ENCODE data around the gene NFE2. TPM values are rescaled to one million over a fixed set of nuclear protein-coding genes. Genes with fewer than 3 reads are reported as not detected.

Gene NFE2
- total and polyA plus RNA-seq, 4 donors, result 0.28 to 3.3 (median 3.2) TPM; not detected in 1

DNA sequence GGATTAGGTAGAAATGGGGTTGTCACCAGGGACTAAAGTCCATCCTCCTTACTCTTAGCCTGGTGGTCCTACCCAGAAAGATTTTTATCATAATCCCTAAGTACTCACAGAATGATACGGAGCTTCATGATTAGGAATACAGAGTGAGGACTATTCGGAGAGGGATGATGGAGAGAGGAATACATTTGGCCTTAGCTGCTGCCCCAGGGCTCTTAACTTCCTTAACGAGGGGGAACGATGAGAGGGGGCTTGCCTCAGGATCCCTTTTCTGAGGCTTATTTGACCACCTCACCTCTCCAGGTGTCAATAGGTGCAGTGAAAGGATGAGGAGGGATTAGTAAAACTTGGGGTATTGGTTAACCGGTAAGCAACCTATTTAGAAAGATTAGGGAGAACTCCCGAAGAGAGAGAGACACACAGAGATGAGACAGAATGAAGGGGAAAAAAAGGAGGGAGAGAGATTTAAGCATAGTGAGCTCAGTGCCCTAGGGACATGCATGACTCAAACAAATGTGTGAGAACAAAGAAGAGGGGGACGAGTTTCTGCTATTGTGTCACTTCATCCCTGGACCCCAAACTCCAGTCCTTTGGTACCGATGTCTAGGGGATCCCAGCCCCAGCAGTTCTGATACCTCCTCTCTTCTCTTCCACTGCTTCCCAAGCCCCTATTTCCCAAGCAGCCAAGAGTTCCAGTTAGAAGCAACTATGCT, 1.1 kb downstream of the NFE2 start:
- ATAC-seq (ENCODE audit: low FRiP score), result no peak
- Histone ChIP-seq H3K9me3 (ENCODE audit: control insufficient read depth, low read length) (no peaks in the 10 kb centered on the region), H3K27ac (ENCODE audit: low read depth in 1 of 2, low read length in 2 of 2) (no peak overlapping the region), H3K4me1 (ENCODE audit: control insufficient read depth in 1 of 2, insufficient read depth in 2 of 2, low read length in 2 of 2) (no peaks in the 10 kb centered on the region), H3K36me3 (ENCODE audit: control insufficient read depth in 1 of 2, insufficient read depth in 2 of 2, low read length in 1 of 2) (no peaks in the 10 kb centered on the region), H3K4me3 (ENCODE audit: low read length in 2 of 2) (no peak overlapping the region), H3K27me3 (ENCODE audit: control insufficient read depth in 1 of 2, insufficient read depth in 2 of 2, low read length in 1 of 2) (peaks cover 0 to 1% of the 10 kb centered on the region in 2 donors)
- 77 to 79% methylated on average over 8 of the region's 8 CpGs for WGBS, 2 donors
- intact Hi-C loops (cut with DNase I), result loop anchor here in 1 of 2 donors (5.0 kb wide), 1 partner anchor 63 kb away; the partner anchor contains the start of gene GPR84
- no peak for DNase-seq

DNA sequence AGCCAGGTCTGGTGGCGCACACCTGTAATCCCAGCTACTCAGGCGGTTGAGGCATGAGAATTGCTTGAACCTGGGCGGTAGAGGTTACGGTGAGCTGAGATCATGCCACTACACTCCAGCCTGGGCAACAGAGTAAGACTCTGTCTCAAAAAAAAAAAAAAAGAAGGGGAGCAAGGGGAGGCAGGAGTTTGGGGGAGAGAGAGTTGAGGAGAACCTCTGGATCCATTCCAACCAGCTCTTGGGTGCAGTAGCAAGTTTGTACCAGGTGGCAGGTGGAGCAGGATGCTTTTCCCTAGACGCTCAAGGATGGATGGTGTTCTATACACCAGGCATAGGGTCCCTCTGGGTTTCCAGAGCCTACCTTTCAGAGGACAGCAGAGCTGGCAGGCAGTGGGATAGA, 1.9 kb downstream of the NFE2 start:
- WGBS, 2 donors, result 93 to 94% methylated on average over 5 of the region's 5 CpGs
- ATAC-seq (ENCODE audit: low FRiP score) (no peak), DNase-seq (no peak)
- no peaks in the 10 kb centered on the region for H3K36me3 ChIP-seq (ENCODE audit: control insufficient read depth in 1 of 2, insufficient read depth in 2 of 2, low read length in 1 of 2)
- peaks cover 0 to 1% of the 10 kb centered on the region in 2 donors for H3K27me3 ChIP-seq (ENCODE audit: control insufficient read depth in 1 of 2, insufficient read depth in 2 of 2, low read length in 1 of 2)
- intact Hi-C loops (cut with DNase I), result loop anchor here in 1 of 2 donors (5.0 kb wide), 1 partner anchor 63 kb away; the partner anchor contains the start of gene GPR84
- no peak overlapping the region for H3K27ac ChIP-seq (ENCODE audit: low read depth in 1 of 2, low read length in 2 of 2)
- H3K4me3 ChIP-seq (ENCODE audit: low read length in 2 of 2), result no peak overlapping the region
- no peaks in the 10 kb centered on the region for H3K9me3 ChIP-seq (ENCODE audit: control insufficient read depth, low read length)
- H3K4me1 ChIP-seq (ENCODE audit: control insufficient read depth in 1 of 2, insufficient read depth in 2 of 2, low read length in 2 of 2), result no peaks in the 10 kb centered on the region

- 88 to 90% methylated on average over 5 of the region's 5 CpGs for WGBS, 2 donors
- ATAC-seq (ENCODE audit: low FRiP score) (no peak), DNase-seq (no peak)
- no peaks in the 10 kb centered on the region for H3K4me1 ChIP-seq (ENCODE audit: control insufficient read depth in 1 of 2, insufficient read depth in 2 of 2, low read length in 2 of 2)
- no peaks in the 10 kb centered on the region for H3K27me3 ChIP-seq (ENCODE audit: control insufficient read depth in 1 of 2, insufficient read depth in 2 of 2, low read length in 1 of 2)
- intact Hi-C loops (cut with DNase I), result loop anchor here in 1 of 2 donors (5.0 kb wide), 1 partner anchor 66 kb away; the partner anchor contains the start of gene GPR84
- H3K9me3 ChIP-seq (ENCODE audit: control insufficient read depth, low read length), result no peaks in the 10 kb centered on the region
- H3K4me3 ChIP-seq (ENCODE audit: low read length in 2 of 2), result no peak overlapping the region
- no peak overlapping the region for H3K27ac ChIP-seq (ENCODE audit: low read depth in 1 of 2, low read length in 2 of 2)
- no peaks in the 10 kb centered on the region for H3K36me3 ChIP-seq (ENCODE audit: control insufficient read depth in 1 of 2, insufficient read depth in 2 of 2, low read length in 1 of 2)
These were observed 4.3 kb downstream of the NFE2 start for GRCh38 chr12:54296393-54297099.

GRCh38 chr12:54294953-54295566, 5.8 kb downstream of the NFE2 start:
- Histone ChIP-seq H3K27ac (ENCODE audit: low read depth in 1 of 2, low read length in 2 of 2) (no peak overlapping the region), H3K36me3 (ENCODE audit: control insufficient read depth in 1 of 2, insufficient read depth in 2 of 2, low read length in 1 of 2) (no peaks in the 10 kb centered on the region), H3K9me3 (ENCODE audit: control insufficient read depth, low read length) (no peaks in the 10 kb centered on the region), H3K4me1 (ENCODE audit: control insufficient read depth in 1 of 2, insufficient read depth in 2 of 2, low read length in 2 of 2) (no peaks in the 10 kb centered on the region), H3K27me3 (ENCODE audit: control insufficient read depth in 1 of 2, insufficient read depth in 2 of 2, low read length in 1 of 2) (no peaks in the 10 kb centered on the region), H3K4me3 (ENCODE audit: low read length in 2 of 2) (no peak overlapping the region)
- 86 to 90% methylated on average over 7 to 9 of the region's 9 CpGs for WGBS, 2 donors
- DNase-seq, result no peak
- intact Hi-C loops (cut with DNase I), result loop anchor here (1.0 to 5.0 kb wide), 2 partner anchors 67 kb away; partner anchors contain the start of gene GPR84 (in 1 of the 2)
- ATAC-seq (ENCODE audit: low FRiP score), result peak; percentile 4

- WGBS, 2 donors, result 78 to 79% methylated on average over 9 of the region's 9 CpGs
- DNase-seq, result peak; percentile 72 to 84
- intact Hi-C loops (cut with DNase I), result loop anchor here in 1 of 2 donors (1.0 kb wide), 1 partner anchor 68 kb away; no protein-coding TSS in a partner anchor
- H3K4me1 ChIP-seq (ENCODE audit: control insufficient read depth in 1 of 2, insufficient read depth in 2 of 2, low read length in 2 of 2), result no peaks in the 10 kb centered on the region
- H3K4me3 ChIP-seq (ENCODE audit: low read length in 2 of 2), result no peak overlapping the region
- no peak overlapping the region for H3K27ac ChIP-seq (ENCODE audit: low read depth in 1 of 2, low read length in 2 of 2)
- H3K27me3 ChIP-seq (ENCODE audit: control insufficient read depth in 1 of 2, insufficient read depth in 2 of 2, low read length in 1 of 2), result no peaks in the 10 kb centered on the region
- no peaks in the 10 kb centered on the region for H3K36me3 ChIP-seq (ENCODE audit: control insufficient read depth in 1 of 2, insufficient read depth in 2 of 2, low read length in 1 of 2)
- ATAC-seq (ENCODE audit: low FRiP score), result peak; percentile 77
- H3K9me3 ChIP-seq (ENCODE audit: control insufficient read depth, low read length), result no peaks in the 10 kb centered on the region
These were observed 6.5 kb downstream of the NFE2 start for GRCh38 chr12:54294152-54294952.

- no peaks in the 10 kb centered on the region for H3K27me3 ChIP-seq (ENCODE audit: control insufficient read depth in 1 of 2, insufficient read depth in 2 of 2, low read length in 1 of 2)
- no peak overlapping the region for H3K27ac ChIP-seq (ENCODE audit: low read depth in 1 of 2, low read length in 2 of 2)
- H3K4me1 ChIP-seq (ENCODE audit: control insufficient read depth in 1 of 2, insufficient read depth in 2 of 2, low read length in 2 of 2), result no peaks in the 10 kb centered on the region
- ATAC-seq (ENCODE audit: low FRiP score) (no peak), DNase-seq (no peak)
- H3K9me3 ChIP-seq (ENCODE audit: control insufficient read depth, low read length), result no peaks in the 10 kb centered on the region
- H3K36me3 ChIP-seq (ENCODE audit: control insufficient read depth in 1 of 2, insufficient read depth in 2 of 2, low read length in 1 of 2), result no peaks in the 10 kb centered on the region
- intact Hi-C loops (cut with DNase I), result no loop called here
- H3K4me3 ChIP-seq (ENCODE audit: low read length in 2 of 2), result no peak overlapping the region
- 97 to 99% methylated on average over 7 of the region's 7 CpGs for WGBS, 2 donors
These were observed 7.9 kb downstream of the NFE2 start for GRCh38 chr12:54292931-54293241.

- intact Hi-C loops (cut with DNase I), result no loop called here
- Histone ChIP-seq H3K27me3 (ENCODE audit: control insufficient read depth in 1 of 2, insufficient read depth in 2 of 2, low read length in 1 of 2) (no peaks in the 10 kb centered on the region), H3K4me3 (ENCODE audit: low read length in 2 of 2) (no peak overlapping the region), H3K36me3 (ENCODE audit: control insufficient read depth in 1 of 2, insufficient read depth in 2 of 2, low read length in 1 of 2) (peaks cover 0 to 2% of the 10 kb centered on the region in 2 donors), H3K27ac (ENCODE audit: low read depth in 1 of 2, low read length in 2 of 2) (no peak overlapping the region), H3K4me1 (ENCODE audit: control insufficient read depth in 1 of 2, insufficient read depth in 2 of 2, low read length in 2 of 2) (no peaks in the 10 kb centered on the region), H3K9me3 (ENCODE audit: control insufficient read depth, low read length) (no peaks in the 10 kb centered on the region)
- 93% methylated on average over 30 of the region's 30 CpGs for WGBS, 2 donors
- DNase-seq (peak in 1 of 2 donors; percentile 43), ATAC-seq (ENCODE audit: low FRiP score) (no peak)
These were observed 8.5 kb downstream of the NFE2 start for GRCh38 chr12:54292083-54292930.

All from aorta (tissue), 5 donors.